Transverse colon (tissue), 4 donors: Measurements from ENCODE around the gene ENOX1. TPM values are rescaled to one million over a fixed set of nuclear protein-coding genes. Genes with fewer than 3 reads are reported as not detected.

Experiments used
- DNase-seq: peaks from one replicate; pipeline ENCODE4 v3.0.0-alpha.2; 2019
- H3K27ac ChIP-seq, 4 donors: fragments of 200-600 bp; sonication (generic); 2 replicates each; pipeline ENCODE4 v1.5.1; 2016 to 2018; ENCODE audit warnings: inconsistent platforms in 4 of 4
- H3K27me3 ChIP-seq: fragments of 200-600 bp; sonication (generic); 2 replicates; pipeline ENCODE4 v1.5.1; 2017; ENCODE audit warnings: inconsistent platforms
- H3K36me3 ChIP-seq, 4 donors: fragments of 200-600 bp; sonication (generic); 2 replicates each; pipeline ENCODE4 v1.5.1; 2017 to 2019; ENCODE audit warnings: inconsistent platforms in 4 of 4
- H3K4me1 ChIP-seq, 4 donors: fragments of 200-600 bp; sonication (generic); 2 replicates each; pipeline ENCODE4 v1.5.1; 2017 to 2020; ENCODE audit warnings: inconsistent platforms in 4 of 4
- H3K4me3 ChIP-seq, 4 donors: fragments of 200-600 bp; sonication (generic); 1 replicate in 1 of 4; 2 replicates in 3 of 4; pipeline versions ENCODE4 v1.5.1 to v1.6.1; 2017 to 2019; ENCODE audit warnings: inconsistent platforms in 4 of 4
- H3K9me3 ChIP-seq, 2 donors: fragments of 200-600 bp; sonication (generic); 2 replicates each; pipeline ENCODE4 v1.5.1; 2017 to 2019; ENCODE audit warnings: inconsistent platforms in 2 of 2
- EP300 ChIP-seq: sonication (generic); formaldehyde crosslinking; IDR thresholded peaks from one replicate; pipeline ENCODE4 v1.6.1; 2017; ENCODE audit warnings: antibody characterized with exemption, low read depth
- POLR2A ChIP-seq: fragments of 450-650 bp; IDR thresholded peaks from one replicate; pipeline ENCODE4 v1.6.1; 2016; ENCODE audit warnings: antibody characterized with exemption, mild to moderate bottlenecking, moderate library complexity
- POLR2AphosphoS5 ChIP-seq, 3 donors: sonication (generic); formaldehyde crosslinking; IDR thresholded peaks; one replicate each; pipeline ENCODE4 v1.6.1; 2016; ENCODE audit warnings: antibody characterized with exemption in 3 of 3
- WGBS, 2 donors: methylation state at CpG; one replicate each; pipeline ENCODE4 v1.1.5; 2018; ENCODE audit warnings: low coverage in 1 of 2; 5-methylcytosine and 5-hydroxymethylcytosine counted together
- in situ Hi-C, 4 donors: fragments of 200-750 bp; cut with MboI; loops; one replicate each; pipeline versions ENCODE4 v1.15.0 to v1.15.1; 2017; ENCODE audit warnings: low sequenced_read_pairs in 3 of 4, low pct_ligation_motif_present in 1 of 4, low pct_unique_long_range_greater_than_20kb in 1 of 4
- intact Hi-C: fragments of 100-400 bp; cut with DNase I; formaldehyde crosslinking; loops from one replicate; pipeline ENCODE4 v1.15.1; 2023; ENCODE audit warnings: low total_unique reads
- total RNA-seq, 4 donors: library from RNA; depleted of rRNA; stranded (reverse); fragments of >200 nt; gene quantifications; one replicate each; pipeline ENCODE4 v1.1.0, GENCODE V29; 2016
- TF ChIP-seq, protein P1 (sequence below), 5 experiments: fragments of 200-600 bp in 3 of 5; fragments of 450-650 bp in 2 of 5; sonication (generic) in 3 of 5; IDR thresholded peaks; 1 replicate in 2 of 5; 2 replicates in 3 of 5; pipeline ENCODE4 v1.5.1; 2016 to 2017; ENCODE audit warnings: antibody characterized with exemption in 5 of 5, inconsistent platforms in 3 of 5, mild to moderate bottlenecking in 2 of 5, moderate library complexity in 1 of 5

Gene ENOX1
- total RNA-seq, 4 donors from 2014 or later, result 1.5 to 6.4 (median 2.2) TPM

DNA sequence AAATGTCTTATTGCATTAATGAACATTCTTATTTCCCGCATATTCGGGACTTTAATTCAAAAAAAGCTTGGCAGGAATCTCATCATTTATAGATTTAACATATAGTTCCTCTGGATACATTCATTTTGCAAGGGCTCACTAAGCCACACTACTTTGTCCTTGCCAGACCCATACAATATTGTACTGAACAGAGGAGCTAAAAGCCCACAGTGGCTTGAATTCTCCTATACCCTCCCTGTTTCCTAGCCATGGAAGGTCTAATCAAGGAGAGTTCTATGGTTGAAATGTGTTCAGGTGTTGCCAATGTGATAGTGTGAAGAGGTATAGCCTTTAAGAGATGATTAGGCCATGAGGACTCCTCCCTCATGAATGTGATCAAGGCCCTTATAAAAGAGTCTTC lies 298.9 kb downstream of the ENOX1 start:
- no peak for DNase-seq
- no peaks in the 10 kb centered on the region for H3K36me3 ChIP-seq
- H3K4me1 ChIP-seq, result peaks cover 0 to 3% (median 0%) of the 10 kb centered on the region in 4 donors
- intact Hi-C loops, result loop anchor here (2.0 kb wide), 1 partner anchor 29 kb away; no protein-coding TSS in a partner anchor
- no peak overlapping the region for H3K4me3 ChIP-seq
- in situ Hi-C loops, result no loop called here
- peak overlapping the region in 3 of 4 donors; percentile 15 to 57 (median 50) for H3K27ac ChIP-seq
- 25 to 61% methylated on average over 2 of the region's 2 CpGs for WGBS, 2 donors
- H3K27me3 ChIP-seq, result no peaks in the 10 kb centered on the region
- no peaks in the 10 kb centered on the region for H3K9me3 ChIP-seq
- TF ChIP-seq POLR2AphosphoS5 (IDR thresholded peaks at IDR 0.05) (no peak), POLR2A (no peak), EP300 (no peak)

DNA sequence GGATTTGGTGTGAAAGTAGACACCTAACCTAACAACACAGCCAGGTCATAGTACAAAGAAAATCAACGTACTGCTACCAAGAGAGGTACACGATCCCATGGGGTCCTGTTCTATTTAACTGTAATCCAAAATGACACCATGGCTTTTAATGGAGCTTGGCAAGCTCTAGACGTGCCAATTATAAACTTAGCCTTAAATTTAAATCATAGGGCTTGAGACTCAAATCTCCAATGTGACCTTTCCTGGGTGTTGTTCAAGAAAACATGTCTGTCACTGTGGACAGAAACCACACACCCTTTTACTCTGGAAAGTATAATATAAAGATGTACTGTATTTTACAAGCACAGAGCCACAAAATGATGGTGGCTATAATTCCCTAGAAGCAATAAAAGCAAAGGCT lies 299.3 kb downstream of the ENOX1 start:
- 15 to 32% methylated on average over 2 to 3 of the region's 3 CpGs for WGBS, 2 donors
- Histone ChIP-seq H3K4me1 (peaks cover 0 to 3% (median 0%) of the 10 kb centered on the region in 4 donors), H3K27me3 (no peaks in the 10 kb centered on the region), H3K36me3 (no peaks in the 10 kb centered on the region), H3K4me3 (no peak overlapping the region), H3K9me3 (no peaks in the 10 kb centered on the region), H3K27ac (peak overlapping the region in 3 of 4 donors; percentile 15 to 57 (median 56))
- intact Hi-C loops, result no loop called here
- no peak for TF ChIP-seq POLR2A
- TF ChIP-seq POLR2AphosphoS5 (IDR thresholded peaks at IDR 0.05), result peak; percentile 33 to 71 (median 61)
- in situ Hi-C loops, result no loop called here
- no peak for DNase-seq

DNA sequence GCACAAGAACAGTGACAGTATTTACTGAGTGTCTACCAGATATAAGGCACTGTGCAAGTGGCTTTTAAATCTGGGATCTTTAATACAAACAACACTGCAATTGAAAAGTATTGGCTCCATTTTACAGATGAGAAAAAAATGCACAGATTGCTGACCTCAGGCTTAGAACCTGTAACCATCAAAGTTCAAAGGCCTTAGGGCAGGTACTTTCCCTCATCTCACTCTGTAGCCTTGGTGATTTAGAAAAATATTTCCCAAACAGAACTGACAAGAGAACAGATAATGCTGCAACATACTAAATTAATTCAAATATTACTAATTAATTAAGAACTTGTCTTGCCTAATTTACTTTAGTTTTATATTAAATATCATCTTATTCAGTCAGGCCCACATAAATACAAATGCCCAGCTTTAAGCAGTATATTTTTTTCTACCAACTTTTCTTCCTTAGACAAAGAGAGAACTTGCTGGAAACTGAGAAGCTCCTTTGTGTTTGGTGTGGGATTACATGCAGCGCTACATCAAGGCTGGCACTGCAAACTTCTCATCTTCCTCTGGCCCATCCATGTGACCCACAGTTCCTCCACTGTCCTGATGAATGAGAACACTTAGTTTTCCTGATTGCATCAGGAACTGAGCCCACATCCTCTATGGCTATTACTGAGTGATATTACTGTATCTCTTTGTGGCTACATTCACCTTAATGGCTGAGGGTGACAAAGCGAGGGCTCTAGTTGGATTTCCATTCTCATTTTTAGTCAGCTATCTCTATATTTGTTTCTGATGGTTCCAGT lies 302.1 kb downstream of the ENOX1 start:
- Histone ChIP-seq H3K4me3 (no peak overlapping the region), H3K36me3 (no peaks in the 10 kb centered on the region), H3K27me3 (no peaks in the 10 kb centered on the region), H3K27ac (peak overlapping the region in 1 of 4 donors; percentile 18), H3K4me1 (peaks cover 0 to 3% (median 0%) of the 10 kb centered on the region in 4 donors), H3K9me3 (no peaks in the 10 kb centered on the region)
- DNase-seq, result no peak
- intact Hi-C loops (no loop called here), in situ Hi-C loops (no loop called here)
- no peak for TF ChIP-seq POLR2AphosphoS5 (IDR thresholded peaks at IDR 0.05)
- TF ChIP-seq EP300, result no peak
- no peak for TF ChIP-seq POLR2A
- TF ChIP-seq, protein P1, sequence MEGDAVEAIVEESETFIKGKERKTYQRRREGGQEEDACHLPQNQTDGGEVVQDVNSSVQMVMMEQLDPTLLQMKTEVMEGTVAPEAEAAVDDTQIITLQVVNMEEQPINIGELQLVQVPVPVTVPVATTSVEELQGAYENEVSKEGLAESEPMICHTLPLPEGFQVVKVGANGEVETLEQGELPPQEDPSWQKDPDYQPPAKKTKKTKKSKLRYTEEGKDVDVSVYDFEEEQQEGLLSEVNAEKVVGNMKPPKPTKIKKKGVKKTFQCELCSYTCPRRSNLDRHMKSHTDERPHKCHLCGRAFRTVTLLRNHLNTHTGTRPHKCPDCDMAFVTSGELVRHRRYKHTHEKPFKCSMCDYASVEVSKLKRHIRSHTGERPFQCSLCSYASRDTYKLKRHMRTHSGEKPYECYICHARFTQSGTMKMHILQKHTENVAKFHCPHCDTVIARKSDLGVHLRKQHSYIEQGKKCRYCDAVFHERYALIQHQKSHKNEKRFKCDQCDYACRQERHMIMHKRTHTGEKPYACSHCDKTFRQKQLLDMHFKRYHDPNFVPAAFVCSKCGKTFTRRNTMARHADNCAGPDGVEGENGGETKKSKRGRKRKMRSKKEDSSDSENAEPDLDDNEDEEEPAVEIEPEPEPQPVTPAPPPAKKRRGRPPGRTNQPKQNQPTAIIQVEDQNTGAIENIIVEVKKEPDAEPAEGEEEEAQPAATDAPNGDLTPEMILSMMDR (IDR thresholded peaks at IDR 0.05), result no peak
- 79 to 90% methylated on average over 2 of the region's 2 CpGs for WGBS, 2 donors

DNA sequence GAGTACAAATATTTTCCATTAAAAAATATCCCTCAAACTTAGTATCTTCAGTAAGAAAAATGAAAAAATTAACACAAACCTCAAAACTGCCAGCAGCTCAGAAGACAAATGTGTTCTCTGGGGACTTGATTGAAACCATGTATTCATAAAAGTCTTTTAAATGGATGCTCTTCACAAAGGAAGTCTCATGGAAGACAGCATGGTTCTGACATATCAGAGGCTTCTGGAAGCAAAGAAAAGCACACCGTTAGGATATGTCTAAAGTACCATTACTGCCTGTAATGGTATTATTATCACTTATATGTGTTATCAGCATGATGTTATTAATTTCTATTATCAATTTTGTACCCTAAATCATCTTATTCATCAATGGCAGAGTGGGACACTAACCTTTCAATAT lies 302.8 kb downstream of the ENOX1 start:
- Histone ChIP-seq H3K27me3 (no peaks in the 10 kb centered on the region), H3K36me3 (no peaks in the 10 kb centered on the region), H3K4me1 (no peaks in the 10 kb centered on the region), H3K4me3 (no peak overlapping the region), H3K27ac (no peak overlapping the region), H3K9me3 (no peaks in the 10 kb centered on the region)
- WGBS, 2 donors, result 60 to 79% methylated on average over 1 of the region's 1 CpG
- in situ Hi-C loops, result no loop called here
- intact Hi-C loops, result no loop called here
- DNase-seq, result no peak
- TF ChIP-seq EP300 (no peak), POLR2A (no peak), POLR2AphosphoS5 (IDR thresholded peaks at IDR 0.05) (no peak)
- TF ChIP-seq, protein P1 (IDR thresholded peaks at IDR 0.05), result no peak

DNA sequence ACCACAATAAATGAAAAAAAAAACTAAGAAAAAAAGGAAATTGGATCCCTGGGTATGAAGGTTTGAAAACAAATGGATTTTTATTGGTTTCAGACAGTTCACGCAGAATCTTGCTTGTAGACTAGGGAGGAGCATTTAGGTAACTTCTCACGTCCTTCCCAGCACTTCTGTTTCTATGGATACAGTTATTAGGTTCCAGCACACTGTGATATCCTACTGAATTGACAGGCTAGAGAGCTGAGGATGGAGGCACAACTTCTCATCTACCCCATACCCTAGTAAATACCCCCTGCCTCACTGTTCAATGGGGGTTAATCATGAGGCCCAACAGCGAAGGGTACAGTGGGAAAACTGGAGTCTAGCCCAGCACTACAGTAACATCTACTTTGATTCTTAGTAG lies 304.1 kb downstream of the ENOX1 start:
- no peak for DNase-seq
- H3K4me1 ChIP-seq, result peaks cover 0 to 8% (median 0%) of the 10 kb centered on the region in 4 donors
- WGBS, 2 donors, result 65 to 74% methylated on average over 3 of the region's 3 CpGs
- in situ Hi-C loops, result no loop called here
- no peaks in the 10 kb centered on the region for H3K9me3 ChIP-seq
- intact Hi-C loops, result no loop called here
- no peak overlapping the region for H3K4me3 ChIP-seq
- no peak for TF ChIP-seq EP300
- TF ChIP-seq POLR2AphosphoS5 (IDR thresholded peaks at IDR 0.05), result no peak
- peak overlapping the region in 1 of 4 donors; percentile 3 for H3K27ac ChIP-seq
- no peaks in the 10 kb centered on the region for H3K36me3 ChIP-seq
- no peaks in the 10 kb centered on the region for H3K27me3 ChIP-seq
